HL-60 (cell line): ENCODE data around the gene ICAM2.

Experiments used
- DNase-seq, 2 experiments: peaks; one replicate each; pipeline ENCODE4 v3.0.0-alpha.2; 2010 to 2020; ENCODE audit warnings: low read depth in 1 of 2, low spot score in 1 of 2
- H3K27ac ChIP-seq: fragments of 250-450 bp; sonication (Bioruptor Pico); replicated peaks from 2 replicates; pipeline ENCODE4 v1.5.1; 2020; ENCODE audit warnings: mild to moderate bottlenecking, moderate library complexity
- H3K27me3 ChIP-seq: fragments of 250-450 bp; sonication (Bioruptor Pico); 2 replicates; pipeline ENCODE4 v1.5.1; 2021; ENCODE audit warnings: mild to moderate bottlenecking, moderate library complexity; ENCODE audit not compliant: insufficient read depth, poor library complexity, severe bottlenecking
- H3K4me3 ChIP-seq: replicated peaks from 2 replicates; pipeline ENCODE4 v1.5.1; 2011; ENCODE audit warnings: mild to moderate bottlenecking, control low read depth, low read length; ENCODE audit not compliant: insufficient read depth
- CTCF ChIP-seq: IDR thresholded peaks from one replicate; pipeline ENCODE4 v1.5.1; 2011; ENCODE audit warnings: low read length, control low read depth, inconsistent platforms; ENCODE audit not compliant: insufficient read depth
- GABPA ChIP-seq: IDR thresholded peaks from 2 replicates; pipeline ENCODE4 v1.6.1; 2012; ENCODE audit warnings: low read depth
- POLR2AphosphoS5 ChIP-seq: IDR thresholded peaks from 2 replicates; pipeline ENCODE4 v1.6.1; 2012; ENCODE audit warnings: low read depth
- REST ChIP-seq: IDR thresholded peaks from 2 replicates; pipeline ENCODE4 v1.6.1; 2012; ENCODE audit warnings: low read depth; ENCODE audit not compliant: insufficient replicate concordance
- SPI1 ChIP-seq: IDR thresholded peaks from 2 replicates; pipeline ENCODE4 v1.6.1; 2012; ENCODE audit warnings: low read depth, mild to moderate bottlenecking, borderline replicate concordance

ICAM2 gene

GRCh38 chr17:64054304-64054703 is 33.9 kb upstream of the ICAM2 start:
- DNase-seq = no peak
- H3K4me3 ChIP-seq = no peak overlapping the region
- H3K27ac ChIP-seq = no peak overlapping the region
- no peaks in the 10 kb centered on the region for H3K27me3 ChIP-seq
- no peak for TF ChIP-seq SPI1
- no peak for TF ChIP-seq CTCF
- no peak for TF ChIP-seq REST
- no peak for TF ChIP-seq POLR2AphosphoS5
- no peak for TF ChIP-seq GABPA

GRCh38 chr17:64053101-64053500 is 32.7 kb upstream of the ICAM2 start:
- H3K4me3 ChIP-seq = no peak overlapping the region
- no peak for DNase-seq
- no peaks in the 10 kb centered on the region for H3K27me3 ChIP-seq
- TF ChIP-seq REST (no peak), GABPA (no peak), CTCF (no peak)
- H3K27ac ChIP-seq = no peak overlapping the region

- H3K4me3 ChIP-seq = no peak overlapping the region
- TF ChIP-seq GABPA (no peak), POLR2AphosphoS5 (no peak), REST (no peak), CTCF (no peak), SPI1 (no peak)
- no peaks in the 10 kb centered on the region for H3K27me3 ChIP-seq
- DNase-seq = no peak
- no peak overlapping the region for H3K27ac ChIP-seq
These were observed 30.7 kb upstream of the ICAM2 start for GRCh38 chr17:64051153-64051552.
